ENCODE data around the gene THOP1.

- TF ChIP-seq CTCF (IDR thresholded peaks at IDR 0.05) (no peak), POLR2A (IDR thresholded peaks at IDR 0.05) (no peak)
Measured at GRCh38 chr19:2823646-2824045, 38.3 kb downstream of the THOP1 start.

All from thyroid gland (tissue), 4 donors.